PFSK-1 (cell line): ENCODE results near the gene AFM.

Experiments used
- FOXP2 ChIP-seq: optimal IDR thresholded peaks from 2 replicates; pipeline ENCODE3; 2011; ENCODE audit warnings: borderline replicate concordance, control low read depth, inconsistent platforms; ENCODE audit not compliant: insufficient read depth; ENCODE audit errors: extremely low read length, extremely low read depth
- POLR2AphosphoS5 ChIP-seq: IDR thresholded peaks from 2 replicates; pipeline ENCODE4 v1.6.1; 2012; ENCODE audit warnings: low read depth, mild to moderate bottlenecking, control low read depth, low read length, moderate library complexity
- REST ChIP-seq, 2 experiments: IDR thresholded peaks; 2 replicates each; pipeline versions ENCODE4 v1.6.1 to v1.8.0; 2011 to 2012; ENCODE audit warnings: low read depth in 2 of 2, low read length in 2 of 2, control low read depth in 1 of 2, inconsistent platforms in 1 of 2, mild to moderate bottlenecking in 1 of 2, moderate library complexity in 1 of 2; ENCODE audit not compliant: insufficient read depth in 1 of 2
- SIN3A ChIP-seq: IDR thresholded peaks from 2 replicates; pipeline ENCODE4 v1.6.1; 2012; ENCODE audit warnings: mild to moderate bottlenecking, low read length, moderate library complexity, borderline replicate concordance; ENCODE audit not compliant: insufficient read depth
- TAF1 ChIP-seq: IDR thresholded peaks from 2 replicates; pipeline ENCODE4 v1.6.1; 2012; ENCODE audit warnings: low read length, control low read depth, borderline replicate concordance; ENCODE audit not compliant: insufficient read depth

Gene AFM

GRCh38 chr4:73507541-73507940, 26.0 kb downstream of the AFM start:
- TF ChIP-seq REST (IDR thresholded peaks at IDR 0.05; ENCODE audit: insufficient read depth in 1 of 2, low read depth in 2 of 2, low read length in 2 of 2), result no peak
- TF ChIP-seq FOXP2, result no peak

- TF ChIP-seq REST (IDR thresholded peaks at IDR 0.05; ENCODE audit: insufficient read depth in 1 of 2, low read depth in 2 of 2, low read length in 2 of 2) (no peak), POLR2AphosphoS5 (no peak), FOXP2 (no peak), TAF1 (no peak), SIN3A (no peak)
Observed at GRCh38 chr4:73508651-73509050, 27.1 kb downstream of the AFM start.

GRCh38 chr4:73518340-73518739, 36.8 kb downstream of the AFM start:
- TF ChIP-seq FOXP2 (no peak), REST (IDR thresholded peaks at IDR 0.05; ENCODE audit: insufficient read depth in 1 of 2, low read depth in 2 of 2, low read length in 2 of 2) (no peak), SIN3A (no peak), TAF1 (no peak), POLR2AphosphoS5 (no peak)

- no peak for TF ChIP-seq REST (IDR thresholded peaks at IDR 0.05; ENCODE audit: insufficient read depth in 1 of 2, low read depth in 2 of 2, low read length in 2 of 2)
- no peak for TF ChIP-seq FOXP2
- no peak for TF ChIP-seq SIN3A
- no peak for TF ChIP-seq POLR2AphosphoS5
- no peak for TF ChIP-seq TAF1
Observed at GRCh38 chr4:73520821-73521220, 39.3 kb downstream of the AFM start.

GRCh38 chr4:73523126-73523525, 41.6 kb downstream of the AFM start:
- TF ChIP-seq SIN3A (no peak), FOXP2 (no peak), POLR2AphosphoS5 (no peak), TAF1 (no peak), REST (IDR thresholded peaks at IDR 0.05; ENCODE audit: insufficient read depth in 1 of 2, low read depth in 2 of 2, low read length in 2 of 2) (no peak)
